Heart left ventricle (tissue), 13 donors: ENCODE data around the gene XPO6.

Experiments used
- POLR2A ChIP-seq, 2 donors: fragments of 450-650 bp; IDR thresholded peaks; one replicate each; pipeline ENCODE4 v1.6.1; 2017; ENCODE audit warnings: antibody characterized with exemption in 2 of 2, mild to moderate bottlenecking in 2 of 2, moderate library complexity in 2 of 2
- TF ChIP-seq, protein P1 (sequence below), 12 donors: fragments of 200-600 bp; sonication (generic) in 4 of 12; IDR thresholded peaks; one replicate each; pipeline versions ENCODE4 v1.5.0 to v1.8.0; 2018 to 2022; ENCODE audit warnings: antibody characterized with exemption in 12 of 12, mild to moderate bottlenecking in 5 of 12
- donor health status: ischemic (EF 13 %, LVEDD 7.1; RV severe dilation, severe dysfunction).
- donor health status: DM: no; HTN: yes; CAD: no.
- donor health status: DM: no; HTN: no; CAD: no.
- donor health status: ischemic (EF 25% LVEDD 6.9; RV normal size, moderate dysfunction).
- donor health status: ischemic (EF 25% LVEDD 5.7; RV mildly dilated, moderate dysfunction).
- donor health status: ischemic (EF 35%, LVEDD 5.7; RV mildly dilated, moderate dysfunction).
- donor health status: nonischemic (EF 11% LVEDD 7.7; RV severe dilation, severe dysfunction).
- donor health status: DM: yes; HTN: yes; CAD: no.
- donor health status: PGD.
- donor health status: ischemic (EF 29% LVEDD 5.4; RV normal size, mild dysfunction).
- donor health status: nonischemic (EF 23%, LVEDD 6.1; RV moderate dilation, normal function).

- TF ChIP-seq, protein P1, sequence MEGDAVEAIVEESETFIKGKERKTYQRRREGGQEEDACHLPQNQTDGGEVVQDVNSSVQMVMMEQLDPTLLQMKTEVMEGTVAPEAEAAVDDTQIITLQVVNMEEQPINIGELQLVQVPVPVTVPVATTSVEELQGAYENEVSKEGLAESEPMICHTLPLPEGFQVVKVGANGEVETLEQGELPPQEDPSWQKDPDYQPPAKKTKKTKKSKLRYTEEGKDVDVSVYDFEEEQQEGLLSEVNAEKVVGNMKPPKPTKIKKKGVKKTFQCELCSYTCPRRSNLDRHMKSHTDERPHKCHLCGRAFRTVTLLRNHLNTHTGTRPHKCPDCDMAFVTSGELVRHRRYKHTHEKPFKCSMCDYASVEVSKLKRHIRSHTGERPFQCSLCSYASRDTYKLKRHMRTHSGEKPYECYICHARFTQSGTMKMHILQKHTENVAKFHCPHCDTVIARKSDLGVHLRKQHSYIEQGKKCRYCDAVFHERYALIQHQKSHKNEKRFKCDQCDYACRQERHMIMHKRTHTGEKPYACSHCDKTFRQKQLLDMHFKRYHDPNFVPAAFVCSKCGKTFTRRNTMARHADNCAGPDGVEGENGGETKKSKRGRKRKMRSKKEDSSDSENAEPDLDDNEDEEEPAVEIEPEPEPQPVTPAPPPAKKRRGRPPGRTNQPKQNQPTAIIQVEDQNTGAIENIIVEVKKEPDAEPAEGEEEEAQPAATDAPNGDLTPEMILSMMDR (IDR thresholded peaks at IDR 0.05): no peak
- no peak for TF ChIP-seq POLR2A (IDR thresholded peaks at IDR 0.05)
Measured at GRCh38 chr16:28146536-28146935, 65.2 kb downstream of the XPO6 start.
